DMS53 (cell line): ENCODE results near the gene RTEL1.
"Not testable (repeated sequence)": the region's sequence is repeated elsewhere in the genome, so short reads cannot be mapped to it uniquely, and the experiment has no call there.

Source experiments
- DNase-seq: peaks from one replicate; lab custom pipeline; 2025; lab: John Stamatoyannopoulos, UW

Gene RTEL1

GRCh38 chr20:63652192-63652980, 5.7 kb upstream of the RTEL1 start:
- peak; percentile 69 for DNase-seq

- DNase-seq = peak; percentile 95
These were observed 4.8 kb upstream of the RTEL1 start, which contains the start of gene STMN3 for GRCh38 chr20:63653041-63653973. Gene STMN3, minus strand, starts transcription at chr20:63653424. Its CDS starts 79 bp downstream, at chr20:63653345.

GRCh38 chr20:63653974-63654668, 4.0 kb upstream of the RTEL1 start:
- peak; percentile 50 for DNase-seq

- DNase-seq = no peak
These were observed 2.9 kb upstream of the RTEL1 start for GRCh38 chr20:63655249-63655648.

- DNase-seq = no peak
These were observed 1.7 kb upstream of the RTEL1 start for GRCh38 chr20:63656451-63656850.

- DNase-seq = peak; percentile 72
These were observed 714 bp upstream of the RTEL1 start for GRCh38 chr20:63657260-63657936.

- peak; percentile 64 for DNase-seq
These were observed 656 bp downstream of the RTEL1 start for GRCh38 chr20:63658749-63659187.

GRCh38 chr20:63659370-63659769, 1.3 kb downstream of the RTEL1 start:
- DNase-seq = no peak

- DNase-seq = not testable (repeated sequence)
These were observed 2.1 kb downstream of the RTEL1 start for GRCh38 chr20:63660174-63660573.

GRCh38 chr20:63660622-63661021, 2.5 kb downstream of the RTEL1 start:
- no peak for DNase-seq

- DNase-seq = no peak
These were observed 3.0 kb downstream of the RTEL1 start for GRCh38 chr20:63661108-63661507.

- DNase-seq = no peak
These were observed 4.1 kb downstream of the RTEL1 start for GRCh38 chr20:63661959-63662812.

- DNase-seq = no peak
These were observed 4.7 kb downstream of the RTEL1 start for GRCh38 chr20:63662813-63663189.

DNA sequence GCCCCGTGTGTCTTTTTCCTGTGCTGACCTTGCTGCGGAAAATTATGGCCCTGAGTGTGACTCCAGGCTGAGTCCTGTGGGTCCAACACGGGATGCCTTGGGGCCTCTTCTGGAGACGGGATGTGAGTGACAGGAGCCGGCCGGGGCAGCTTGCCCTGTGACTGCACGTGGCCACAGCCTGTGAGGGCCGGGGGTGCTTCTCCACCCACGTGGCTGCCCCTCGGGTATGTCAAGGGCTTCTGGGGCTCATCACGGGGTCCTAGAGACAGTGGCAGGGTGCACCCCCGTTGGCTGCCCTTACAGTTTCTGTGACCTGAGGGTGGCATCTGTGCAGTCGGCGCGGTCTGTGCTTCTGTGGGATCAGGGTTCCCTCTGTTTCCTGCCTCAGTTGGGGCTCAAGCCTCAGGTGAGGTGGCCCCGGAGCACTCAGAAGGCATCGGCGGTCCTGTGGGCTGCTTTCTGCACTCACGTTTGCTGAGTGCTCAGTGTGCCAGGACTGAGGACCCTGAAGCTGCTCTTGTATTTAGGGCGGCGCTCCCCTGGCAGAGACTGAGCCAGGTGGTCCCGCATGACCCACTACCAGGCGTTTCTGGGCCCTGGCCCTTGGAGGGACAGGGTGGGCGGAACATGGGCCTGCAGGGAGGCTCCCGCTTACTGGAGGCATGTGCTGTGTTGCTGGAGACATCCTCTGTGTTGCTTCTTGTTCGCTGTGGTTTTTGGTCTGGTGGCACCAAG, 5.4 kb downstream of the RTEL1 start:
- no peak for DNase-seq

DNA sequence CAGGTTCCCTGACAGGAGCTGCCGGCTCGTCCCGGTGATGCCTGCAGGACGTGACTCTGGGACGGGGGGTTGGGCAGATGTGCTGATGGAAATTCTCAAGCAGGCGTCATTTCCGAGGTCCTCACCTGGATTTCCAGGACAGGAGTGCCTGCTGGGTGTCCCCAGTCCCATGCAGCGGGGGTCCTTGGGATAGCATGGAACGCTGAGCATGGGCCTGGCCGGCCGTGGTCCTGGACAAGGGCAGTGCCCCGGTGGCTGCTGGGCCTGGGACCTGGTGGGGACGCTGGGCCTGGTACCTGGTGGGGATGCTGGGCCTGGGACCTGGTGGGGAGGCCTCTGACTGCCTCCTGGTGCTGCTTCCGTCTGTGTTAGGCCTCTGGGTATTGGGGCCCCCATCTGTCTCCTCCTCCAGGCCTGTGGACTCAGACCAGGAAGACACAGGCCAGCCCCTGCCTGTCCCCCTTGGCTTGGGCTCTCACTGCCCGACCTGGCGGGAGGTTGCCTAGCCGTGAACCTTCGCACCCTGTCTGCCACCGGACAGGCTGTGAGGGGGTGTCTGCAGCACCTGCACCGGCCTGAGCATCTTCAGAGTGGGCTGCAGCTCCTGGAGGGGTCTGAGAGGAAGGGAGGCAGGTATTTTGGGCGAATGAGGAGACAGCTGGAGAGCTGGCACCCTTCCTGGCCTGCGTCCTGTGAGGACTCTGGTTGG, 6.2 kb downstream of the RTEL1 start:
- no peak for DNase-seq

- no peak for DNase-seq
These were observed 6.9 kb downstream of the RTEL1 start for GRCh38 chr20:63664861-63665594.

DNA sequence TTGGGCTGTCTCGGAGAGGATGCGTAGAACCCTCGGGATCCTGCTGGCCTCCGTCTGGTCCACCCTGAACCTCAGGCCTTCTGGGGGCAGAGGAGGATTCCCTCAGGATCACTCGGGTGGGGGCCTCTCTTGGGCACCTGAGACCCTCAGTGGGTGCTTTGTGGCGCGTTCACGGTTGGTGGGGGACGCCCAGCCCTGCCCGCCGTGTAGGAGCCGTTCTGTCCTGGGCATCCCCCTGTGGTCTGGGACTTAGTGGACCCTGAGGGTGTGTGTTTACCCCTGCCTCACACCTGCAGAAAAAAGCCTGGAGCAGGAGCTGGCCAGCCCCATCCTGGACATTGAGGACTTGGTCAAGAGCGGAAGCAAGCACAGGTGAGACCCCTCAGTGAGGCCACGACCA, 7.6 kb downstream of the RTEL1 start:
- no peak for DNase-seq

GRCh38 chr20:63667858-63668257, 9.7 kb downstream of the RTEL1 start:
- no peak for DNase-seq

- DNase-seq = no peak
These were observed 10.2 kb downstream of the RTEL1 start for GRCh38 chr20:63668351-63668750.
